BE2C (cell line): Measurements from ENCODE around the gene TPBGL.

ENCODE experiments used
- DNase-seq: peaks from one replicate; pipeline ENCODE4 v3.0.0-alpha.2; 2020
- H3K27me3 ChIP-seq: fragments of 250-450 bp; sonication (Bioruptor Pico); 2 replicates; pipeline ENCODE4 v1.5.1; 2020; ENCODE audit warnings: mild to moderate bottlenecking
- H3K36me3 ChIP-seq: fragments of 250-450 bp; sonication (Bioruptor Pico); 2 replicates; pipeline ENCODE4 v1.5.1; 2020; ENCODE audit warnings: mild to moderate bottlenecking
- H3K4me1 ChIP-seq: fragments of 250-450 bp; sonication (Bioruptor Pico); 2 replicates; pipeline ENCODE4 v1.5.1; 2020
- H3K4me3 ChIP-seq: 2 replicates; pipeline ENCODE4 v1.5.1; 2011; ENCODE audit warnings: low read depth, low read length
- H3K9me3 ChIP-seq: fragments of 250-450 bp; sonication (Bioruptor Pico); 2 replicates; pipeline ENCODE4 v1.5.1; 2020
- TF ChIP-seq, protein P1 (sequence below): IDR thresholded peaks from 2 replicates; pipeline ENCODE4 v1.5.1; 2012; ENCODE audit warnings: mild to moderate bottlenecking, low read depth, low read length

Gene TPBGL

DNA sequence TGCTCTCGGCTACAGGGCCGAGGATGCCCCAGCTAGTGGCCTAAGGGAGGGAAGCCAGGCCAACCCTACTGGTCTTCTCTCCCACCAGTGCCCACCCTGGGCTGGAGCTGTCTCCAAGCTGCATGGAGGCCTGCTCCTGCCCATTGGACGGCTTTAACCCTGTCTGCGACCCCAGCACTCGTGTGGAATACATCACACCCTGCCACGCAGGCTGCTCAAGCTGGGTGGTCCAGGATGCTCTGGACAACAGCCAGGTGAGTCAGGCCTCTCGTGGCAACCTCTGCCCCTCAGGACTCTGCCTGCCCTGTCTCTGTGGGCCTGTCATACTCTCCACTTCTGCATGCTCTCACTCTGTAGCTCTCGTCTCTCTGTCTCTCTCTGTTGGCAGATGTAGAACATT, 44.1 kb upstream of the TPBGL start:
- Histone ChIP-seq H3K4me1 (peaks cover 3% of the 10 kb centered on the region; the same call in 1 of the 2 replicates), H3K9me3 (no peaks in the 10 kb centered on the region), H3K4me3 (no peak overlapping the region), H3K36me3 (no peaks in the 10 kb centered on the region), H3K27me3 (no peaks in the 10 kb centered on the region)
- no peak for DNase-seq
- TF ChIP-seq, protein P1, sequence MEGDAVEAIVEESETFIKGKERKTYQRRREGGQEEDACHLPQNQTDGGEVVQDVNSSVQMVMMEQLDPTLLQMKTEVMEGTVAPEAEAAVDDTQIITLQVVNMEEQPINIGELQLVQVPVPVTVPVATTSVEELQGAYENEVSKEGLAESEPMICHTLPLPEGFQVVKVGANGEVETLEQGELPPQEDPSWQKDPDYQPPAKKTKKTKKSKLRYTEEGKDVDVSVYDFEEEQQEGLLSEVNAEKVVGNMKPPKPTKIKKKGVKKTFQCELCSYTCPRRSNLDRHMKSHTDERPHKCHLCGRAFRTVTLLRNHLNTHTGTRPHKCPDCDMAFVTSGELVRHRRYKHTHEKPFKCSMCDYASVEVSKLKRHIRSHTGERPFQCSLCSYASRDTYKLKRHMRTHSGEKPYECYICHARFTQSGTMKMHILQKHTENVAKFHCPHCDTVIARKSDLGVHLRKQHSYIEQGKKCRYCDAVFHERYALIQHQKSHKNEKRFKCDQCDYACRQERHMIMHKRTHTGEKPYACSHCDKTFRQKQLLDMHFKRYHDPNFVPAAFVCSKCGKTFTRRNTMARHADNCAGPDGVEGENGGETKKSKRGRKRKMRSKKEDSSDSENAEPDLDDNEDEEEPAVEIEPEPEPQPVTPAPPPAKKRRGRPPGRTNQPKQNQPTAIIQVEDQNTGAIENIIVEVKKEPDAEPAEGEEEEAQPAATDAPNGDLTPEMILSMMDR: no peak

DNA sequence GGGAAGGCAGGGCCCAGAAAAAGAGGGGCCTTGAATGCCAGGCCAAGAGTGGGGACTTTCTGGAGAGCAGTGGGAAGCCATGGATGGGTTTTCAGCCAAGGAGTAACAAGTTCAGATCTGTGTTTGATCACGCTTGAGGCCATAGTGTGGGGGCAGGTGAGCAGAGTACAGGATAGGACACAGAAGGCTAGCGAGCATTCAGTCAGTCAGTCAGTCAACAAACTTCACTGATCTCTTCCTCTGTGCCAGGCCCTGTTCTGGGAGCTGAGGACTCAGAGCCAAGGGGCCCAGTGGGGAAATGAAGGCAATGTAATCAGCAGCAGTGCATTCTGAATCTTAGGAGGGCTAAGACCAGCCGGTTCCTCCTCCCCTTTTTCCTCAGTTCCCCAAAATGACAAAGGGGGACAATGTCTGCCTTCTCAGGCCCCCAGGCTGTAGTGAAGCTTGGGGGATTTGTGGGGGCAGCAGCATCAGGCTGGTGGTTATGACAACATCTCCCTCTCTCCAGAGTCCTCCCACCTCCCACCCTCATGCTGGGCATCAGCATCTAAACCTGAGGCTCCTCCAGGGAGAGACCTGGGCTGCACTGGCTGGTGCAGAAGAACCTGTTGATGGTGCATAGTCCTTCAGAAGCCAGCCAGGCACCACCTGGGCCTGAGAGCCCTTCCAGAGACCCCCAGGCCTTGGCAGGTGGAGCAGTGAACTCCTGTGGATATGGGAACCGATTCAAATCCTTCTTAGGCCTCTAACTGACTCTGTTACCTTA, 42.9 kb upstream of the TPBGL start:
- Histone ChIP-seq H3K36me3 (no peaks in the 10 kb centered on the region), H3K27me3 (no peaks in the 10 kb centered on the region)

DNA sequence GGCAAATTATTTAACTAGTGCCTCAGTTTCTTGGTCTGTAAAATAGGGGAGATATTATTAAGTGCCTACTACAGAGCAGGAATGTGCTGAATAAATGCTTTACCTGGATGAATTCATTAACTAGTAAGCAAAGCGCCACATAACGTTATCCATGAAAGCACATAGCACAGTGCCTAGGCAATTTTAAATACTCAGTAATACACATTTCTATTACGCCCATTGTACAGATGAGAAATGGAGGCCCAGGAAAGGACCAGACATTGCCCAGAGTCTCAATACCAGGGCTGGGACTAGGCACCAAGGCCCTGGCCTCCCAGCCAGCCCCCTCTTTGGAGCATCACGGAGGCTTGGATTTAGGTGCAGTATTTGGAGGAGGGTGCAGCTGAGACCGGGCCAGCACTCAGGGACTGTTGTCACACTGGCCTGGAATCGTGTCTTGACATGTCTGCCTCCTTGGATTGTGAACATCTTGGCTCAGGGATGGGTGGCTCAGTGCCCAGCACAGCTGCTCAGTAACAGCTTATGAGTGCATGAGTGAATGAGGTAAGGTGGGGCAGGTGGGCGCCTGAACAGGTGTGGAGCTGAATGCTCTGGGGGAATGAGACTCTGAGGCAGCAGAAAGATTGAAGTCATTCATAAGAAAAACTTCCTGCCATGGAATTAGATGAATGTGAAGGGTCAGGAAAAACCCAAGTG, 42.1 kb upstream of the TPBGL start:
- TF ChIP-seq, protein P1: no peak
- H3K4me3 ChIP-seq: no peak overlapping the region
- H3K4me1 ChIP-seq: peaks cover 3% of the 10 kb centered on the region; the same call in 1 of the 2 replicates
- no peak for DNase-seq
- no peaks in the 10 kb centered on the region for H3K27me3 ChIP-seq
- H3K36me3 ChIP-seq: no peaks in the 10 kb centered on the region
- no peaks in the 10 kb centered on the region for H3K9me3 ChIP-seq

More for the DNA sequence above, 42.9 kb upstream of the TPBGL start:
- DNase-seq: no peak
- TF ChIP-seq, protein P1: no peak
- Histone ChIP-seq H3K4me1 (peaks cover 3% of the 10 kb centered on the region; the same call in 1 of the 2 replicates), H3K4me3 (no peak overlapping the region), H3K9me3 (no peaks in the 10 kb centered on the region)

DNA sequence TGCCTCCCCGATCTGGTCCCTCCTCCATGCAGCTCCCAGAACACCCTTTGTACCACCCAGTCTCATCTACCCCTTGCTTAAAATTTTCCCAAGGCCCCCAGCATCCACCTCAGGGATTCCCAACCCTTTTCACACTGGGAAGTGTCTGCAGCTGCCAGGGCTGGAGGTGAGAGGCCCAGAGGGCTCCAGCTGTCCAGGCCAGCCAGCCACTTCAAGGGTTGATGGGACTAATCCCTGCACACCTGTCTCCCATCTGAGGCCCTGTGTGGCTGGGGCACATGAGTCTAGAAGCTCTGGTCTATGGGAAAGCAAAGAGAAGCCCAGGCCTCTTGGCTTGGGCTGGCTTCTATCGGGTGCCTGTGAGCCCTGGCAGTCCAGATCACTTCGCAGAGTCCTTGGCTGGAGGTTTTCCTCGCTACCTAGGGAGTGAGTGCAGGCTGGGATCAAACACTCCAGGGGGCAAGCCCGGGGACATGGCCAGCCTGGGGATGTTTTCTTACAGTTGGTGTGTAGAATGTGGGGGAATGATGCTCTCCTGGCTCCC, 41.1 kb upstream of the TPBGL start:
- H3K4me3 ChIP-seq: no peak overlapping the region

DNA sequence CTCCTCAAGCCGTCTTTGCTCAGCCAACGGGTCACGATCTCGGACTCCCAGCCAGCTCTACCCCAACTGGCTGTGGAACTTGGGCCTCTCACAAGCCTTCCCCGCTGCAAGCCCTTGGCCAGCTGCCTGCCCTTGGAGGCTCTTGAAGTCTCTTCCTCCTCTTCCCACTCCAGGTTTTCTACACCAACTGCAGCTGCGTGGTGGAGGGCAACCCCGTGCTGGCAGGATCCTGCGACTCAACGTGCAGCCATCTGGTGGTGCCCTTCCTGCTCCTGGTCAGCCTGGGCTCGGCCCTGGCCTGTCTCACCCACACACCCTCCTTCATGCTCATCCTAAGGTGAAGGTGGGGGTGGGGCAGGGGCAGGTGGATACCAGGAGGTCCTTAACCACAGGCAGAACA, 40.5 kb upstream of the TPBGL start:
- H3K27me3 ChIP-seq: no peaks in the 10 kb centered on the region
- H3K4me3 ChIP-seq: no peak overlapping the region
- no peaks in the 10 kb centered on the region for H3K9me3 ChIP-seq
- TF ChIP-seq, protein P1: no peak
- no peaks in the 10 kb centered on the region for H3K36me3 ChIP-seq
- peaks cover 9% of the 10 kb centered on the region for H3K4me1 ChIP-seq
- no peak for DNase-seq

More for the DNA sequence above, 41.1 kb upstream of the TPBGL start:
- Histone ChIP-seq H3K27me3 (no peaks in the 10 kb centered on the region), H3K36me3 (no peaks in the 10 kb centered on the region), H3K9me3 (no peaks in the 10 kb centered on the region), H3K4me1 (peaks cover 4% of the 10 kb centered on the region; the same call in 1 of the 2 replicates)
- DNase-seq: no peak
- TF ChIP-seq, protein P1: no peak
